Measurements from ENCODE around the gene MISP3. TPM values are rescaled to one million over a fixed set of nuclear protein-coding genes. Genes with fewer than 3 reads are reported as not detected.

MISP3 gene
- total and polyA plus RNA-seq, 2 of the 8 experiments (the other 6 are each of a cell fraction or from before 2014, with no cell fraction given): 0.74 to 1.4 TPM

GRCh38 chr19:14116525-14116917 lies 43.9 kb downstream of the MISP3 start (continued):
- TF ChIP-seq JUND (IDR thresholded peaks at IDR 0.05; ENCODE audit: low read length) (no peak), TBP (IDR thresholded peaks at IDR 0.05; ENCODE audit: low read depth, low read length) (no peak)
